ENCODE measurements around the gene CACNA2D2. TPM values are rescaled to one million over a fixed set of nuclear protein-coding genes. Genes with fewer than 3 reads are reported as not detected.

The CACNA2D2 gene
- total and polyA plus RNA-seq, 4 donors: 28.2 to 111 (median 69.1) TPM

- 70 to 71% methylated on average over 1 of the region's 1 CpG for WGBS, 2 donors
These were observed 96.9 kb downstream of the CACNA2D2 start for GRCh38 chr3:50406487-50406886.

GRCh38 chr3:50405249-50405648 lies 98.2 kb downstream of the CACNA2D2 start:
- no peaks in the 10 kb centered on the region for H3K36me3 ChIP-seq (ENCODE audit: control insufficient read depth in 4 of 4, insufficient read depth in 4 of 4, low read length in 4 of 4)
- H3K27me3 ChIP-seq (ENCODE audit: control insufficient read depth in 3 of 3, insufficient read depth in 3 of 3, low read length in 2 of 3): no peaks in the 10 kb centered on the region
- H3K4me3 ChIP-seq: no peak overlapping the region
- no peak overlapping the region for H3K27ac ChIP-seq (ENCODE audit: low read depth in 1 of 2, low read length in 1 of 2)
- H3K9ac ChIP-seq (ENCODE audit: insufficient read depth in 1 of 2, low read length in 2 of 2): no peak overlapping the region
- no peak for TF ChIP-seq CTCF (IDR thresholded peaks at IDR 0.05; ENCODE audit: control extremely low read depth, extremely low read depth)
- peak; percentile 38 to 49 (median 45) for DNase-seq
- WGBS, 2 donors: 20 to 37% methylated on average over 8 of the region's 8 CpGs
- no peak for ATAC-seq (ENCODE audit: insufficient read depth, low FRiP score)
- no peaks in the 10 kb centered on the region for H3K4me1 ChIP-seq (ENCODE audit: control insufficient read depth in 5 of 5, insufficient read depth in 5 of 5, low read length in 5 of 5)
- no peaks in the 10 kb centered on the region for H3K9me3 ChIP-seq (ENCODE audit: control insufficient read depth in 4 of 4, insufficient read depth in 3 of 4, low read length in 3 of 4)

More at GRCh38 chr3:50406487-50406886, 96.9 kb downstream of the CACNA2D2 start:
- DNase-seq: no peak
- TF ChIP-seq CTCF (IDR thresholded peaks at IDR 0.05; ENCODE audit: control extremely low read depth, extremely low read depth): no peak
- no peaks in the 10 kb centered on the region for H3K36me3 ChIP-seq (ENCODE audit: control insufficient read depth in 4 of 4, insufficient read depth in 4 of 4, low read length in 4 of 4)
- no peak overlapping the region for H3K27ac ChIP-seq (ENCODE audit: low read depth in 1 of 2, low read length in 1 of 2)
- H3K4me1 ChIP-seq (ENCODE audit: control insufficient read depth in 5 of 5, insufficient read depth in 5 of 5, low read length in 5 of 5): no peaks in the 10 kb centered on the region
- H3K27me3 ChIP-seq (ENCODE audit: control insufficient read depth in 3 of 3, insufficient read depth in 3 of 3, low read length in 2 of 3): no peaks in the 10 kb centered on the region
- ATAC-seq (ENCODE audit: insufficient read depth, low FRiP score): no peak
- no peak overlapping the region for H3K4me3 ChIP-seq
- no peaks in the 10 kb centered on the region for H3K9me3 ChIP-seq (ENCODE audit: control insufficient read depth in 4 of 4, insufficient read depth in 3 of 4, low read length in 3 of 4)
- H3K9ac ChIP-seq (ENCODE audit: insufficient read depth in 1 of 2, low read length in 2 of 2): no peak overlapping the region

GRCh38 chr3:50401978-50402595 lies 101.3 kb downstream of the CACNA2D2 start:
- Histone ChIP-seq H3K4me3 (no peak overlapping the region), H3K9ac (ENCODE audit: insufficient read depth in 1 of 2, low read length in 2 of 2) (no peak overlapping the region), H3K4me1 (ENCODE audit: control insufficient read depth in 5 of 5, insufficient read depth in 5 of 5, low read length in 5 of 5) (no peaks in the 10 kb centered on the region), H3K27me3 (ENCODE audit: control insufficient read depth in 3 of 3, insufficient read depth in 3 of 3, low read length in 2 of 3) (no peaks in the 10 kb centered on the region), H3K9me3 (ENCODE audit: control insufficient read depth in 4 of 4, insufficient read depth in 3 of 4, low read length in 3 of 4) (no peaks in the 10 kb centered on the region), H3K36me3 (ENCODE audit: control insufficient read depth in 4 of 4, insufficient read depth in 4 of 4, low read length in 4 of 4) (no peaks in the 10 kb centered on the region), H3K27ac (ENCODE audit: low read depth in 1 of 2, low read length in 1 of 2) (no peak overlapping the region)
- TF ChIP-seq CTCF (IDR thresholded peaks at IDR 0.05; ENCODE audit: control extremely low read depth, extremely low read depth): no peak
- no peak for DNase-seq
- no peak for ATAC-seq (ENCODE audit: insufficient read depth, low FRiP score)
- 27 to 49% methylated on average over 5 of the region's 5 CpGs for WGBS, 2 donors

- 90 to 91% methylated on average over 10 of the region's 10 CpGs for WGBS, 2 donors
- Histone ChIP-seq H3K36me3 (ENCODE audit: control insufficient read depth in 4 of 4, insufficient read depth in 4 of 4, low read length in 4 of 4) (peaks cover 0 to 3% (median 0%) of the 10 kb centered on the region in 4 donors), H3K9me3 (ENCODE audit: control insufficient read depth in 4 of 4, insufficient read depth in 3 of 4, low read length in 3 of 4) (no peaks in the 10 kb centered on the region), H3K27me3 (ENCODE audit: control insufficient read depth in 3 of 3, insufficient read depth in 3 of 3, low read length in 2 of 3) (no peaks in the 10 kb centered on the region), H3K4me3 (no peak overlapping the region), H3K27ac (ENCODE audit: low read depth in 1 of 2, low read length in 1 of 2) (no peak overlapping the region), H3K4me1 (ENCODE audit: control insufficient read depth in 5 of 5, insufficient read depth in 5 of 5, low read length in 5 of 5) (peaks cover 0 to under 1% (median 0%) of the 10 kb centered on the region in 5 donors), H3K9ac (ENCODE audit: insufficient read depth in 1 of 2, low read length in 2 of 2) (no peak overlapping the region)
- DNase-seq (no peak), ATAC-seq (ENCODE audit: insufficient read depth, low FRiP score) (no peak)
- no peak for TF ChIP-seq CTCF (IDR thresholded peaks at IDR 0.05; ENCODE audit: control extremely low read depth, extremely low read depth)
These were observed 106.9 kb downstream of the CACNA2D2 start for GRCh38 chr3:50396502-50396901.

Data from lung (tissue), 12 donors.